ENCODE results near the gene PAK1.
A peak's percentile ranks its signal among the peaks of the same experiment; 100 is the strongest.
"Not testable (repeated sequence)": the region's sequence is repeated elsewhere in the genome, so short reads cannot be mapped to it uniquely, and the experiment has no call there.

The PAK1 gene

DNA sequence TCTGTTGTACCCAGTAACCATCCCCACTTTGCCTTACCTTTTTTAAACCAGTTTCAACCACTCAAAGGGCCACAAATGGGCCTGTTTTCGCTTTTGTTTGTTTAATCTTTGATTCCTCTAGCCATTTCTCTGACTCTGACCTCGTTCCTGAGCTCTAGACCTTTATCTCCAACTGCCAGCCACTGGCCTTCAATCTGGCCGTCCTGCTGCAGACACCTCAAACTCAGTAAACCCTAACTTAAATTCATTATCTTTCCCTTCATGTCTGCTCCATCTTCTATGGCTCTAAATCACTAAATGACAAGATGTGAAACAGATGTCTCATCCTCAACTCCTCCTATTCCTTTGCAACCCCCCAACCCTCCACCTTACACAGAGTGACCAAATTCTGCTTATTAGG lies 171.1 kb downstream of the PAK1 start:
- no peaks in the 10 kb centered on the region for H3K9me3 ChIP-seq (ENCODE audit: control insufficient read depth in 2 of 2, low read length in 2 of 2)
- no peaks in the 10 kb centered on the region for H3K36me3 ChIP-seq (ENCODE audit: control insufficient read depth in 2 of 2, insufficient read depth in 2 of 2, low read length in 2 of 2)
- no peaks in the 10 kb centered on the region for H3K4me1 ChIP-seq (ENCODE audit: control insufficient read depth in 2 of 2, insufficient read depth in 2 of 2, low read length in 2 of 2)
- no peak overlapping the region for H3K27ac ChIP-seq (ENCODE audit: low read depth in 2 of 2, low read length in 2 of 2)
- H3K4me3 ChIP-seq (ENCODE audit: low read length in 2 of 2) = no peak overlapping the region
- no peak overlapping the region for H3K9ac ChIP-seq (ENCODE audit: low read depth in 1 of 2, low read length in 2 of 2)
- H3K27me3 ChIP-seq (ENCODE audit: control insufficient read depth in 2 of 2, insufficient read depth in 2 of 2, low read length in 2 of 2) = no peaks in the 10 kb centered on the region

DNA sequence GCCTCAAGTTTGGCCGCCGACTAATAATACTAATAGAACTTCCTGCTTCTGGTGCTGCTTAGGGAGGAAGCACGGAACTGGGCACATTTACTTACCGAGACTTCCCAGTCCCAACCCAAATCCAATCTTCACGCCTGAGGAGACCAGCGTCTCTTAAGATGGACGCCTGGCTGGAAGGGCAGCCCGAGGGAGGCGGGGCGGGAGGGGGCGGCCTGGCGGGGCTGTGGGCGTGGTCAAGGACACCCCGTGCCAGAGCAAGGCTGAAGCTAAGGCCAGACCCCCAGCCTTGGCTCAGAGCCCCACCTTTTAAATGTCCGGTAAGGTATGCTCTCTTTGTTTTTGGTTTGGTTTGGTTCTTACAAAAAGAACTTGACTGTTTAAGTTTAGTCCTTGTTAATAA lies 172.4 kb downstream of the PAK1 start, which contains the start of gene GDPD4:
Gene GDPD4 (minus strand): TSS at position 177 of the 400 bp plus-strand sequence. CDS start 16,549 bp downstream, outside the sequence.
- H3K4me1 ChIP-seq (ENCODE audit: control insufficient read depth in 2 of 2, insufficient read depth in 2 of 2, low read length in 2 of 2) = no peaks in the 10 kb centered on the region
- H3K9me3 ChIP-seq (ENCODE audit: control insufficient read depth in 2 of 2, low read length in 2 of 2) = no peaks in the 10 kb centered on the region
- no peak within 1 kb of the TSS for H3K27ac ChIP-seq (ENCODE audit: low read depth in 2 of 2, low read length in 2 of 2)
- H3K4me3 ChIP-seq (ENCODE audit: low read length in 2 of 2) = no peak within 1 kb of the TSS
- H3K27me3 ChIP-seq (ENCODE audit: control insufficient read depth in 2 of 2, insufficient read depth in 2 of 2, low read length in 2 of 2) = no peaks in the 10 kb centered on the region
- H3K36me3 ChIP-seq (ENCODE audit: control insufficient read depth in 2 of 2, insufficient read depth in 2 of 2, low read length in 2 of 2) = no peaks in the 10 kb centered on the region
- H3K9ac ChIP-seq (ENCODE audit: low read depth in 1 of 2, low read length in 2 of 2) = no peak within 1 kb of the TSS

DNA sequence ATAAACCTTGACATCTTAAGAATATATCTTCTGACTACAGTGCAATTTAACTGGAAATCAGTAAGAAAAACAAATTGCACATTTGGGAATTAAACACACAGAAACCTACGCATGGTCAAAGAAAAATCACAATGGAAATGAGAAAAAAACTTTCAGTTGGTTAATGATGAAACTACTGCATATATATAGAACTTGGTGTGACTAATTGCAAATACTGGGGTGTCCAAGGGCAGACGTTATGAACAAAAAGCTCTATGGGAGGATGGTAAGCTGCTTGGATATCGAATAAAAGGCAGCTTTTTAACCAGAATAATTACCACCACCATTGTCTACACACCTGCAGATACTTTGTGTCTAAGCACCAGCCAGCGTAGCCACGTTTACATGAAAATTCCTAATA lies 173.2 kb downstream of the PAK1 start:
- Histone ChIP-seq H3K4me1 (ENCODE audit: control insufficient read depth in 2 of 2, insufficient read depth in 2 of 2, low read length in 2 of 2) (no peaks in the 10 kb centered on the region), H3K36me3 (ENCODE audit: control insufficient read depth in 2 of 2, insufficient read depth in 2 of 2, low read length in 2 of 2) (no peaks in the 10 kb centered on the region), H3K9me3 (ENCODE audit: control insufficient read depth in 2 of 2, low read length in 2 of 2) (no peaks in the 10 kb centered on the region), H3K27ac (ENCODE audit: low read depth in 2 of 2, low read length in 2 of 2) (no peak overlapping the region), H3K4me3 (ENCODE audit: low read length in 2 of 2) (no peak overlapping the region), H3K27me3 (ENCODE audit: control insufficient read depth in 2 of 2, insufficient read depth in 2 of 2, low read length in 2 of 2) (no peaks in the 10 kb centered on the region), H3K9ac (ENCODE audit: low read depth in 1 of 2, low read length in 2 of 2) (no peak overlapping the region)

DNA sequence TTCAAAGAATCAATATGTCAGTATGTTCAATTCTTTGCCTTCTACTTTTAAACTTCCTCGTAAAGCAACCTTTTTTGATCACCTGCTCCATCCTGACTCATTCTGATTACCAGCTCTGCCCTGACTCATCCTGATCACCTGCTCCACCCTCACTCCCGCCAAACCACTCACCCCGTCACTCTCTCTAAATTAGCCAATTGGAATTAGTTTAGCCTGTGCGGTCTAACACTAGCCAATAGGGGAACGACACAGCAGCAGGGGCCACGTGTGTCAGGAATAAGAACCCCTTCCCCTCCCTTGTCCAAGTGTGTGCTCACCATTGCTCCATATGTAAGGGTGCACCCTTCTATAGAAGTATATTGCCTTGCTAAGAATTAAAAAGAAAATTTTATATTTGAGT lies 173.9 kb downstream of the PAK1 start:
- not testable (repeated sequence) for H3K9me3 ChIP-seq (ENCODE audit: control insufficient read depth in 2 of 2, low read length in 2 of 2); H3K4me1 ChIP-seq (ENCODE audit: control insufficient read depth in 2 of 2, insufficient read depth in 2 of 2, low read length in 2 of 2); H3K27ac ChIP-seq (ENCODE audit: low read depth in 2 of 2, low read length in 2 of 2); H3K4me3 ChIP-seq (ENCODE audit: low read length in 2 of 2); H3K9ac ChIP-seq (ENCODE audit: low read depth in 1 of 2, low read length in 2 of 2); H3K27me3 ChIP-seq (ENCODE audit: control insufficient read depth in 2 of 2, insufficient read depth in 2 of 2, low read length in 2 of 2); H3K36me3 ChIP-seq (ENCODE audit: control insufficient read depth in 2 of 2, insufficient read depth in 2 of 2, low read length in 2 of 2)

DNA sequence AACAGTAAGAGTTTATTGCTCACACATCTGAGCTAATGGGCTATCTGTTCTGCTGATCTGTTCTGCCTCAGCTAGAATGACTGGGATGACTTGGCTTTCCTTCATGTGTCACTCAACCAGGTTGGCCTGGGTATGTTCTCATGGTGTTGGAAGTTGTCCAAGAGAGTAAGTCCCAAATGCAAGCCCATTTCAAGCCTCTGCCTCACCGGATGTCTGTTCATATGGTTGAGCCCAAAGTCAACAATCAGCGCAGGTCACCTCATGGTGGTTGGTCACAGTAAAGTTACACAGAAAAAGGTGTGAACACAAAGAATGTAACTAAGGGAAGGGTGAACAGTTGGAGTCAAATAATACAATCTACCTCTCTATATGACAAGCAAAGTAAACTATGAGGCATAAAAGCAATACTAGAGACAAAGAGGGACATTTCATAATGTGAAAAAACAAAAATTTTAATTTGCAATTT lies 174.3 kb downstream of the PAK1 start:
- Histone ChIP-seq H3K9ac (ENCODE audit: low read depth in 1 of 2, low read length in 2 of 2) (no peak overlapping the region), H3K36me3 (ENCODE audit: control insufficient read depth in 2 of 2, insufficient read depth in 2 of 2, low read length in 2 of 2) (no peaks in the 10 kb centered on the region), H3K27ac (ENCODE audit: low read depth in 2 of 2, low read length in 2 of 2) (peak overlapping the region in 1 of 2 donors; percentile 57), H3K4me3 (ENCODE audit: low read length in 2 of 2) (no peak overlapping the region), H3K4me1 (ENCODE audit: control insufficient read depth in 2 of 2, insufficient read depth in 2 of 2, low read length in 2 of 2) (no peaks in the 10 kb centered on the region), H3K27me3 (ENCODE audit: control insufficient read depth in 2 of 2, insufficient read depth in 2 of 2, low read length in 2 of 2) (no peaks in the 10 kb centered on the region), H3K9me3 (ENCODE audit: control insufficient read depth in 2 of 2, low read length in 2 of 2) (no peaks in the 10 kb centered on the region)

DNA sequence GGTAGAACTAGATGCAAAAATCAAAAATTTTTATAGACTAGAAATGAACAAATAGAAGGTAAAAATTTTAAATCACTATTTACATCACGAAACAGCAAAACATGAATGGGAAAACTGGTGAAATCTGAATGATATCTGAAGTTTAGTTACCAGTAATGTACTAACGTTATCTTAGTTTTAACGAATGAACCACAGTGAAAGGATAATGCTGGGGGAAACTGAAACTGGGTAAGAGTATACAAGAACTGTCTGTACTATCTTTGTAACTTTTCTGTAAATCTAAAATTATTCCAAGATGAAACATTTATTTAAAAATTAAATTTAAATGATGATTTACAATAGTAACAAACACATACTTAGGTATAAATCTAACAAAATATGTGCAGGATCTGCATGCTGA lies 179.9 kb downstream of the PAK1 start:
- H3K4me3 ChIP-seq (ENCODE audit: low read length in 2 of 2) = no peak overlapping the region
- no peaks in the 10 kb centered on the region for H3K4me1 ChIP-seq (ENCODE audit: control insufficient read depth in 2 of 2, insufficient read depth in 2 of 2, low read length in 2 of 2)

DNA sequence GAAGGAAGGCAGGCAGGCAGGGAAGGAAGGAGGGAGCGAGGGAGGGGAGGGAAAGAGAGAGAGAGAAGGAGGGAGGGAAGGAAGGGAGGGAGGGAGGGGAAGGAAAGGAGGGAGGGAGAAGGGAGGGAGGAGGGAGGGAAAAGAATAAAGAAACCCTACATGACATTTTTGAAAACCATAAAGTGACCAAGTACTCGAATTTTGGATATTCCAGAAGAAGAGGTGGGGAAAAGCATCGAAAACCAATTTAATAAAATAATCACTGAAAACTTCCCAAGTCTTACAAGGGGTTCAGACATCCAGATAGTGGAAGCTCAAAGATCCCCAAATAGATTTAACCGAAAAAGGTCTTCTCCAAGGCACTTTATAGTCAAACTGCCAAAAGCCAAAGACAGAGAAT lies 184.2 kb downstream of the PAK1 start:
- Histone ChIP-seq H3K27ac (ENCODE audit: low read depth in 2 of 2, low read length in 2 of 2) (no peak overlapping the region), H3K27me3 (ENCODE audit: control insufficient read depth in 2 of 2, insufficient read depth in 2 of 2, low read length in 2 of 2) (no peaks in the 10 kb centered on the region), H3K4me1 (ENCODE audit: control insufficient read depth in 2 of 2, insufficient read depth in 2 of 2, low read length in 2 of 2) (no peaks in the 10 kb centered on the region), H3K9ac (ENCODE audit: low read depth in 1 of 2, low read length in 2 of 2) (no peak overlapping the region), H3K4me3 (ENCODE audit: low read length in 2 of 2) (no peak overlapping the region), H3K36me3 (ENCODE audit: control insufficient read depth in 2 of 2, insufficient read depth in 2 of 2, low read length in 2 of 2) (no peaks in the 10 kb centered on the region), H3K9me3 (ENCODE audit: control insufficient read depth in 2 of 2, low read length in 2 of 2) (no peaks in the 10 kb centered on the region)

More for the DNA sequence above, 179.9 kb downstream of the PAK1 start:
- Histone ChIP-seq H3K27ac (ENCODE audit: low read depth in 2 of 2, low read length in 2 of 2) (no peak overlapping the region), H3K36me3 (ENCODE audit: control insufficient read depth in 2 of 2, insufficient read depth in 2 of 2, low read length in 2 of 2) (no peaks in the 10 kb centered on the region), H3K9ac (ENCODE audit: low read depth in 1 of 2, low read length in 2 of 2) (no peak overlapping the region), H3K9me3 (ENCODE audit: control insufficient read depth in 2 of 2, low read length in 2 of 2) (no peaks in the 10 kb centered on the region), H3K27me3 (ENCODE audit: control insufficient read depth in 2 of 2, insufficient read depth in 2 of 2, low read length in 2 of 2) (no peaks in the 10 kb centered on the region)

DNA sequence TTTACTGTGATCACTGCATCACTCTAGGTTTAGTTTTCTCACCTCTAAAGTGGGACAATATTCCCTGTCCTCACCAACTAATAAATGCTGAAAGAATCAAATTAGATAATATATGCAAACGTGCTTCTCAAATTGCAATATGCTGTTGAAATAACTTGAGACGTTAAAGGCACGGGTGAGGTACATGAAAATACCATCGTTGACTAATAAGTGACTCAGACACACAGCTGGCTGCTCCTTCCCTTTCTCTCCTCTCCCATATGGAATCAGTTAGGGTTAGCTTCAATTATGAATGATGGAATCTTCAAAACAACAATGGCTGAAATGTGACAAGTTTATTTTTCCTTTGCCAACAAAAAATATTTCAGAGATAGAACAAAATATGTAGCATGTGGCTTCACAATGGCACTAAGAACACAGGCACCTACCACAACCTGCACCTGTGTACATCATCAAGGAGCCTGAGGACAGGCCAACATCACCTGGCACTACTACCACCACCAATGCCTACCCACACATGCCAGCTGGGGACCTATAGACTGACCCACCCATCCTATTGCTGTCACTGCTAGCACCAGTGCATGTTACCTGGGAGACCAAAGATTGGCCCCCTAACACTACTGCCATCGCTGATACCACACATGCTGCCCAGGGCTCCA lies 186.2 kb downstream of the PAK1 start:
- no peak overlapping the region for H3K9ac ChIP-seq (ENCODE audit: low read depth in 1 of 2, low read length in 2 of 2)
- H3K27ac ChIP-seq (ENCODE audit: low read depth in 2 of 2, low read length in 2 of 2) = no peak overlapping the region
- peaks cover 0 to 2% of the 10 kb centered on the region in 2 donors for H3K27me3 ChIP-seq (ENCODE audit: control insufficient read depth in 2 of 2, insufficient read depth in 2 of 2, low read length in 2 of 2)
- no peak overlapping the region for H3K4me3 ChIP-seq (ENCODE audit: low read length in 2 of 2)
- no peaks in the 10 kb centered on the region for H3K9me3 ChIP-seq (ENCODE audit: control insufficient read depth in 2 of 2, low read length in 2 of 2)
- no peaks in the 10 kb centered on the region for H3K36me3 ChIP-seq (ENCODE audit: control insufficient read depth in 2 of 2, insufficient read depth in 2 of 2, low read length in 2 of 2)
- no peaks in the 10 kb centered on the region for H3K4me1 ChIP-seq (ENCODE audit: control insufficient read depth in 2 of 2, insufficient read depth in 2 of 2, low read length in 2 of 2)

DNA sequence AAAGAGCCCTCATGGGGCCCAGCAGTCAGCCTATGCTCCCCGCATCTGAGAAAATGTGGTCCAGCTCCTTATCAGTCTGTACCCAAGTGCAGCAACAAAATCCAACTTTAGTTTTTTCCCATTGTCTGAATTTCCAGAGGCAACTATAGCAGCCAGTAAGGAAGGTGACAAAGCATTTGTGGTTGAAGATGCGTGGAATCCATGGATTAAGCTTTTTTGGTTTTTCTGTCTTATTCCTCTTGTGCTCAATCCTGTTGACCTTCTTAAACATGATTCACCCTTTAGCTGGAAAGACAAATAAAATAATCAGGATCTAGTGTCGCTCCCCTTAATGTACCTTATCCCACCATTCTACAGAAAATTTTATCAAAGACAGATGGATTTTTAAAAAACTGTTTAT lies 186.8 kb downstream of the PAK1 start:
- H3K9me3 ChIP-seq (ENCODE audit: control insufficient read depth in 2 of 2, low read length in 2 of 2) = no peaks in the 10 kb centered on the region
- peaks cover 0 to 2% of the 10 kb centered on the region in 2 donors for H3K27me3 ChIP-seq (ENCODE audit: control insufficient read depth in 2 of 2, insufficient read depth in 2 of 2, low read length in 2 of 2)
- no peak overlapping the region for H3K9ac ChIP-seq (ENCODE audit: low read depth in 1 of 2, low read length in 2 of 2)
- no peak overlapping the region for H3K27ac ChIP-seq (ENCODE audit: low read depth in 2 of 2, low read length in 2 of 2)
- no peaks in the 10 kb centered on the region for H3K4me1 ChIP-seq (ENCODE audit: control insufficient read depth in 2 of 2, insufficient read depth in 2 of 2, low read length in 2 of 2)
- H3K4me3 ChIP-seq (ENCODE audit: low read length in 2 of 2) = no peak overlapping the region
- no peaks in the 10 kb centered on the region for H3K36me3 ChIP-seq (ENCODE audit: control insufficient read depth in 2 of 2, insufficient read depth in 2 of 2, low read length in 2 of 2)

DNA sequence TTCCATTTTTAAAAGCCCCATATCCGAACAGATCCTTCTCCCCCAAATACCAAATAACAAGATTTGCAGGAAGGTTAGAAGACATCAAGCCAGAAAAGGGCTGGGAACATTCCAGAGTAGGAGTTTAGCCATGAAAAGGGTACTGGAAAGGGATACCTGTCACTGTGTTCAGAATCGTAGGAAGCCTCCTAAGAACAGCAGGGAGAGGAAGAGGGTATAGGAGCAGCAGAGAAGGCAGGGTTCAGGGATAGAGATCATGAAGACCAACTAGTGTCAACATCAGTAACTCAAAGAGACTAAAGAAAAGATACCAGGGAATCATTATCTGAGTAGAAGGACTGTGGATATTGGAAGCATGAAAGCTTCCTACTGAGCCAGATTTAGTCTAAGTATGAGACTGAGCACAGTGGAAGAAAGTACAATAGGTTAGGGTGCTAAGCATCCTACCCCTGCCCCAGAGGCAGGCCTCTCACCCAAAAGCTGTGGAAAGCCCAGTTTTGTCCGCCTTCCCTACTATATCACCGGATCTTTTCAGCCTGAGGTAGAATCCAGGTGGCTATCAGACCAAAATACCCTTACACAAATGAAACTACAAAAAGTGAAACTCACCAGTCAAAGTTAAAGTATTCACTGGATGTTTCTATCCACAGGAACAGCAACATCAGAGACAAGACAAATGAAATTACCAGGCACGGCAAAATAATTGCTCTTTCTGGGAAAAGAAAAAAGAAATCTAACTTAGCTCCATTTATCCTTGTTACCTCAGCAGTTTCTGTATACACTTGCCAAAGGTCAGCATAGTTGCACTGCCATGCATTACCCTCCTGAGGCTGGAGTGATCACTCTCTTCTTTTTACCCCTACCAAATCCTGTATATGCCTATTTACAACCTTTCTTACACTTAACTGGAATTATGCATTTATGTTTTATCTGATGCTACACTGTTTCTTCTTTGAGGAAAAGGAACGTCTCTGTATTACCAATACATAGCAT lies 189.1 kb downstream of the PAK1 start:
- Histone ChIP-seq H3K4me1 (ENCODE audit: control insufficient read depth in 2 of 2, insufficient read depth in 2 of 2, low read length in 2 of 2) (no peaks in the 10 kb centered on the region), H3K9me3 (ENCODE audit: control insufficient read depth in 2 of 2, low read length in 2 of 2) (no peaks in the 10 kb centered on the region), H3K27me3 (ENCODE audit: control insufficient read depth in 2 of 2, insufficient read depth in 2 of 2, low read length in 2 of 2) (peaks cover 0 to 2% of the 10 kb centered on the region in 2 donors), H3K9ac (ENCODE audit: low read depth in 1 of 2, low read length in 2 of 2) (no peak overlapping the region), H3K36me3 (ENCODE audit: control insufficient read depth in 2 of 2, insufficient read depth in 2 of 2, low read length in 2 of 2) (no peaks in the 10 kb centered on the region), H3K4me3 (ENCODE audit: low read length in 2 of 2) (no peak overlapping the region), H3K27ac (ENCODE audit: low read depth in 2 of 2, low read length in 2 of 2) (no peak overlapping the region)

Data from mucosa of rectum (tissue), 2 donors.